Measurements from ENCODE around the gene DAO.

The DAO gene

GRCh38 chr12:108922918-108923317, 43.0 kb downstream of the DAO start:
- no peak overlapping the region for H3K27ac ChIP-seq
- TF ChIP-seq CTCF (conservative IDR thresholded peaks at IDR 0.05), result no peak
- no peak for TF ChIP-seq ZFX (IDR thresholded peaks at IDR 0.05)

GRCh38 chr12:108928695-108929094, 48.8 kb downstream of the DAO start:
- TF ChIP-seq ZFX (IDR thresholded peaks at IDR 0.05) (no peak), CTCF (conservative IDR thresholded peaks at IDR 0.05) (no peak)
- no peak overlapping the region for H3K27ac ChIP-seq

GRCh38 chr12:108930155-108930554, 50.3 kb downstream of the DAO start:
- TF ChIP-seq ZFX (IDR thresholded peaks at IDR 0.05) (no peak), CTCF (conservative IDR thresholded peaks at IDR 0.05) (no peak)

GRCh38 chr12:108930756-108931155, 50.9 kb downstream of the DAO start:
- peak overlapping the region; percentile 38 for H3K27ac ChIP-seq
- TF ChIP-seq ZFX (IDR thresholded peaks at IDR 0.05) (no peak), CTCF (conservative IDR thresholded peaks at IDR 0.05) (no peak)

More at GRCh38 chr12:108930155-108930554, 50.3 kb downstream of the DAO start:
- H3K27ac ChIP-seq, result peak overlapping the region; percentile 38

- TF ChIP-seq ZFX (IDR thresholded peaks at IDR 0.05) (no peak), CTCF (conservative IDR thresholded peaks at IDR 0.05) (no peak)
- no peak overlapping the region for H3K27ac ChIP-seq
Observed at GRCh38 chr12:108933949-108934348, 54.1 kb downstream of the DAO start.

- H3K27ac ChIP-seq, result no peak overlapping the region
- TF ChIP-seq CTCF (conservative IDR thresholded peaks at IDR 0.05) (no peak), ZFX (IDR thresholded peaks at IDR 0.05) (no peak)
Observed at GRCh38 chr12:108935159-108935763, 55.4 kb downstream of the DAO start.

GRCh38 chr12:108938247-108938924, 58.5 kb downstream of the DAO start:
- TF ChIP-seq ZFX (IDR thresholded peaks at IDR 0.05), result no peak
- no peak overlapping the region for H3K27ac ChIP-seq

- no peak overlapping the region for H3K27ac ChIP-seq
- TF ChIP-seq CTCF (conservative IDR thresholded peaks at IDR 0.05), result no peak
- TF ChIP-seq ZFX (IDR thresholded peaks at IDR 0.05), result no peak
Observed at GRCh38 chr12:108939594-108939993, 59.7 kb downstream of the DAO start.
